Superior temporal gyrus (tissue), 1 donor: ENCODE measurements around the gene TET3.

Experiments
- DNase-seq: peaks from one replicate; pipeline ENCODE4 v3.0.0-alpha.2; 2016; ENCODE audit errors: extremely low spot score

TET3 gene

DNA sequence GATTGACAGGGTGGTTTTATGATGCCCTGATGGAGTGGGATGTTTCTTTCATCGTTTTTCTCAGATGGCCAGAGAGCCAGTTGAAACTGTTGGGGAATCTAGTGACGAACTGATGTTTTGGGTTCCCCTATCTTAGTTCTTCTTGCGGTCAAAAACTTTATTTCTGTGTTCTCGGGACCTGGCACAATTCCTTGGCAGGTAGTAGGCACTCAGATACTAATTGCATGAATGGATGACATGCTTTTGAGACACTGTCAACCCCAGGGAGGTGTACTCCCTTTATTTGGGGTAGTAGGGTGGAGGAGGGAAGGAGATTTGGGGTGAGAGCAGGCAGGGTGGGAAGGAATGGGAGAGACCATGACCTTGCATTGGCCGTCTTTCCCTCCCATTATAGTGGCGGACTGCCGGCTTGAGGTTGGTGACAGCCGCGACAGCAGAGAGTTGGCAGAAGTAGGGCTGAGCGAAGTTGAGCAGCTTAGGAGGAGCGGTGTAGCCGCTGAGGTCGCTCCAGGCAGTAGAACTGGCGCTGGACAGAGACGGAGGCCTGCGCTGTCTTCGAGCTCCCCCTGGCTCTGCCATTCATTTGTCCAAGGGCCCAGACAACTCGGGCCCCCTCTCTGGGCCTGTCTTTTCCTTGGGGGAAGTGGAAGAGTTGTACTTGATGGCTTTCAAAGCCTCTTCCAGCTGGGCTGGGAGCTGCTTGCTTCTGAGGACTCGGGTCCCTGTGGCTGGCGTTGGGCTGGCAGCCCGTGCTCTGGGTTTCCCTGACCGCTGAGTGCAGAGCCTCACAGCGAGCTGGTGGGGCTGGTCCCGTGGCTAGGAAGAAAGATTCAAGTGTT lies 2.6 kb downstream of the TET3 start:
- DNase-seq = peak; percentile 47

DNA sequence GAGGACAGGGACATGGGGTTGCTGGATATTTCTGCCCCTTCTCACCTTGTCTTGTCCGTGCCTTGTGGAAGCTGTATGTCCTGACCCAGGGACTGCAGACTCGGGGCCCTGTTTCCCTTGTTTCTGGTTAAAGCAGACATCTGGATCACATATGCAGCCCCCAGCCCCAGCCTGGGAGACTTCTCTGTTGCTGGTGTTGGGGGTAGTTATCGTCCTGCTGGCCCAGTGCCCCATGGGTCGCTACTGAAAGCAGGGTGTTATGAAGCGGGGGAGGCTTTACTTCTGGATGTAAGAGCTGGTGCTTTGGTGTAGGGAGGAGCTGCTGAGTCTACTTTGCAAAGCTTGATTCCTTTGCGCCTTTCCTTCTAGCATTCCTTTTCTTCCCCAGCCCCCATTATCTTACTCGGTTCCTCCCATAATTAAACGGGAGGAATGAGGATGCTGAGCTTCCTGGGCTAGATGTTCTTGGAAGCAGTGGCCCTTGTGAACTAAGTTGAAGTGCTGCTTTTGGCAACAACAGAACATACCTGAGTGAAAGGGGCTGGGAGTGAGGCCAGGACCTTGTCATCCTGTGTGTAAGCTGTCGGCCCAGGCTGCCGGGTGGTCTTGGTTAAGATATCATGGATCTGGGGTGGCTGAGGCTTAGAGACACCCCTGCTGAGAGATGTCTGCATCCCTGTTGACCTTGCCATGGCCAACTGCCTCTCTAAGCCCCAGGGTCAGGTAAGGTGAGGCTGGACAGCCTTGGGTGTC lies 3.4 kb downstream of the TET3 start:
- no peak for DNase-seq

DNA sequence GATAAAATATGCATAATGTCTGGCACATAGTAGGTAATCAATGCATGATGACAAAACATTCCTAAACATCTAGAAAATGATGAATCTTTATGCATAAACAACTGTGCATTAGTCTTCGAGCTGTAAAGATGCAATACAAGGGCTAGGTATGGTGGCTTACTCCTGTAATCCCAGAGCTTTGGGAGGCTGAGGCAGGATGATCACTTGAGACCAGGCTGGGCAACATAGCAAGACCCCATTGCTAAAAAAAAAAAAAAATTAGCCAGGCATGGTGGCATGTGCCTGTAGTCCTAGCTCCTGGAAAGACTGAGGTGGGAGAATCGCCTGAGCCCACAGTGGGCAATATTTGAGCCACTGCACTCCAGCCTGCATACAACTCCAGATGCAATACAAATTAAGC lies 5.3 kb downstream of the TET3 start:
- DNase-seq = no peak

DNA sequence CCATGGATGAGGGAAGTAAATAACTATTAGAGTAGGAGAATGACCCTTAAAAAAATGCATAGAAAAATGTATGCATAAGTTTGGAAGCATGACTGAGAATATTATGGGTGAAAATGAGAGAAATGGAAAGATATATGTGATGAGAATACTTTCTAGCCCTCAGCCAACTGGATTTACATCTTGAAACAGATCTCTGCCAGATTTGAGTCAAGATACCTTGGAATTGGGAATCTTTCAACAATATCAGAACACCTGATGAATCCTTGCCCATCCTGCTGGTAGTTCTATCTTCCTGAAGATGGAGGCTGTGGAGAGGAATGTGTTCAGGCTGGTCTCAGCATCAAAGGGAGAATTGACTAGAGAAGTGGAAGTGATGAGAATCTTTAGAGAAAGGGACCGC lies 5.8 kb downstream of the TET3 start:
- no peak for DNase-seq

DNA sequence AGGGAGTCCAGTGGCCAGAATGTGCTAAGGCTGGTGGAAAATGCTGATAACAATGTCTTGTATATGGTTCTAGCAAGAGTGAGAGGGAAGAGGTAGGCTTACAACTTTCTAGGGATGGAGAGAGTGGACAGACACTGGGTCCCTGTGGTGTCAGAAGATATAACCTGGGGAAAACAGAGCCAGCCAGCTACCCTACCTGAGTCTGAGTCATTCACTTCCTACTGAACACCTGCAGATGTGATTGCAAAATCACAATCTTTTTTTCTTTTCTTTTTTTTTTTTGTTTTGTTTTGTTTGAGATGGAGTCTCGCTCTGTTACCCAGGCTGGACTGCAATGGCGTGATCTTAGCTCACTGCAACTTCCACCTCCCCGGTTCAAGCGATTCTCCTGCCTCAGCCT lies 7.3 kb downstream of the TET3 start:
- DNase-seq = no peak

DNA sequence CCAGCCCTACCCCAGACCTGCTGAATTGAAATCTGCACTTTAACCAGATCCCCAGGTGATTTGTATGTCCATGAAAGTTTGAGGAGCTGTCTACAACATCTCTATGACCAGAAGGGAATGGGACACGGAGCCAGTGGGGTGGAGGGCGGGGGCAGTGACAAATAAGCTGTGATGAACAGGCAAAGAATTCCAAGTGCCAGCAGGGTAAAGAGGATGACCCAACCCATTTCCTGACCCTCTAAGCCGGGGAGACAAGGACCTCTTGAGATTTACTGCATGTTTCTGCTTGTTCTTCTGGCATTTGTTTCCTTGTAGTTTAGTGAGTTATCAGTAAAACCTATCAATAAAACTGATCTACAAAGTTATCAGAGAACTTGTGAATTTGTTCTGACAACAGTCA lies 8.7 kb downstream of the TET3 start:
- no peak for DNase-seq

DNA sequence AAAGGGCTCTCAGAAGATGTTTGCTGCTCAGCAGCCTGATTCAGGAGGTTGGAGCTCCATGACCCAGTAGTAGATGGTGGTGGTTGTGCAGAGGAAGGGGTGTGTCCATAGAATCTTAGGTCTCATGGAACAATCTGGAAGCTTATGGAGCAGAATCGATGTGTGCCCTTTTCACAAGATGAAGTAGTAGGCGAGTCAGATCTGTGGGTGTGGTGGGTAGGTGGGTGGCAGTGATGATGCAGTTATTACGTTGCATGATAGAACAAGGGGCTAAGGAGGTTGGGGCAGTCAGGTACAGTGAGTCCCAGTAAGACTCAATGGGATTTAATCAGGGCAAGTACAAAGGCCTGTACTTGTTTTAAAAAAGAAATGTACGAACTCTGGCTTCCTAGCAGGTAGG lies 9.1 kb downstream of the TET3 start:
- DNase-seq = no peak

DNA sequence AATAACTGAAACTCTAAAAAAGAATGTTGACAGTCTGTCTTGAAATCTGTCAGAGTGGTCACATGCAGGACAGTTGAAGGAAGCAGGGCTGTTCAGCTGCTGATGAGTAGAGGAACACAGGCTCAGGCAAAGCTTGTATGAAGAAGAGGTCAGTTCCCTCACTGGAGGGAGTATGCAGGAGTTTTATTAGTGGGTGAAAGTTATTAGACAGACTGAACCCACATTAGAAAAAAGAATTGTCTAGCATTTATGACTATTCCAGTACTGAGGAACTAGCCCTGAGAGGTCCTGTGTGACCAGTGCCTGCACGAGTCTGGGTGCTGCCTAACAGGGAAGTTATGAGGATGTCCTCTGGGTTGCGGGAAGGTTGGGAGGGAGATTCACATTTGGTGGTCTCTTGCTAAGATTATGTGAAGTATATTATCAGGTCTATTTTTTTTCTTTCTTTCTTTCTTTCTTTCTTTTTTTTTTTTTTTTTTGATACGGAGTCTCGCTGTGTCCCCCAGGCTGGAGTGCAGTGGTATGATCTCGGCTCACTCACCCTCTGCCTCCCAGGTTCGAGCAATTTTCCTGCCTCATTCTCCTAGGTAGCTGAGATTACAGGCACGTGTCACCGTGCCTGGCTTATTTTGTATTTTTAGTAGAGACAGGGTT lies 9.6 kb downstream of the TET3 start:
- no peak for DNase-seq

DNA sequence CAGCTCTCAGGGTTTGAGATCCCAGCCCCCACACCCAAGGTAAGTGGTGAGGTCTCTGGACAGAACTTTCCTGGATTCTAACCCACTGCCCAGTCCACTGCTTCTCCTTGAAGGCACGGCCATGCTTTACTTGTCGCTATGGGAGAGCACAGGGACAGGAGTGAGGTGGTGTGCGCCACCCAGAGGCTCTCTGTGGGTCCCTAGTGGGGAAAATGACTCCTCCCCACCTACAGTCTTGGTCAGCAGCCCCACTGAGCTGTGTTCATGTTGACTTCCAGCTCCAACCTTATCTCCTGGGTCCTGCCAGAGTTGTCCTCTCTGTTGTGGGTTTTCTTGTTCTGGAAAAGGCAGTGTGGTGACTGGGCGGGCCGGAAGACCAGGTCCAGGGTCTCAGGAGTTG lies 11.1 kb downstream of the TET3 start:
- no peak for DNase-seq

DNA sequence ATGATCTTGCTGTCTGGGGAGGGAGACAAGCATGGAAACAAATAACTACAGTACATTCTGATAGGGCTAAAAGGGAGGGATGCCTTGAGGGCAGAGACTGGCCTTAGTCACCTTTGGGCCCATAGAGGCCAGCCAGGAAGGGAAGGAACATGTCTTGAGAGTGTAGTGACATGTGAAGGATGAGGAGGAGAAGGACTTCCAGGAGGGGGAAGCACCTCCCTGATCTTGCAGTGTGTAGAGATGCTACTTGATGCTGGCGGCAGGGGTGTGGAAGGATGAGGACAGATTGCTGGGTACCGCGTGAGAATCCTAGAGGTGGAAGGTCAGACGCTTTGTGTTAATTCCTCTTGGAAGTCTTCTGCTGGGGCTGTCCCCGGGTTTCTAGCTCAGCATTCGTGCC lies 13.1 kb downstream of the TET3 start:
- no peak for DNase-seq

DNA sequence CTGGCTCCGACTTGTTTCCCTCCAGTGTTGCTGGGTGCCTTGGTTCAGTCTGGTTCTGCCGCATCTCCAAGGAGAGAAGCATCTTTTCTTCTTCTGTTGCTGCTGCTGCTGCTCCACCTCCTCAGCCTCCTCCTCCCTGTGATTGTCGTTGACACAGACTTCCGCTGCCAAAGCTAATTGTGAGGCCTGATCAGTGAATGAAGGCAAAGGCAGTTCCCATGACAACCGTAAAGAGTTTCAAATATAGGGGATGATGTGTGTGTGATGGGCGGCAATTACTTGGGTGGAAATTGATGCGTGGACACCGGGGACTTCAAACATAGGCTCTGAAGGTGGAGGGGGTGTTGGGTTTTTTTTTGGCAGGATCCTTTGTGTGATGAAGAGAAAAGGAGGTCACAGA lies 13.7 kb downstream of the TET3 start:
- peak; percentile 71 for DNase-seq

DNA sequence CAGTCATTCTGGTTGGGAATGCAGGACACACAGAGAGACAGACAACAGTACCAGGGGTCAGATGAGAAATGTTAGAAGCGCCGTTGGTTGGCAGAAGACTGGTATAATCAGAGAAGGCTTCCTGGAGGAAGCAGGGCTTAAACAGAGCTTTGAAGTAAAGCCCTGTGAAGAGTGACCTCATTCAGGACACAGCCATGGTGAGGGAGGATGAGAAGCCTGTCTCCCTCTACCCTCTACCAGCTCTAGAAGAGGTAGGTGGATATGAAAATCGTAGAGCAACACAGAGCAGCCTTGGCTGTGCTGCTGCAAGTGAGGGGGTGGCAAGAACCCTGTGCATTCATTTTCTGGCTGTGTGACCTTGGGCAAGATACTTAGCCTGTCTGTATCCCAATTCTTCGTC lies 14.2 kb downstream of the TET3 start:
- DNase-seq = no peak

DNA sequence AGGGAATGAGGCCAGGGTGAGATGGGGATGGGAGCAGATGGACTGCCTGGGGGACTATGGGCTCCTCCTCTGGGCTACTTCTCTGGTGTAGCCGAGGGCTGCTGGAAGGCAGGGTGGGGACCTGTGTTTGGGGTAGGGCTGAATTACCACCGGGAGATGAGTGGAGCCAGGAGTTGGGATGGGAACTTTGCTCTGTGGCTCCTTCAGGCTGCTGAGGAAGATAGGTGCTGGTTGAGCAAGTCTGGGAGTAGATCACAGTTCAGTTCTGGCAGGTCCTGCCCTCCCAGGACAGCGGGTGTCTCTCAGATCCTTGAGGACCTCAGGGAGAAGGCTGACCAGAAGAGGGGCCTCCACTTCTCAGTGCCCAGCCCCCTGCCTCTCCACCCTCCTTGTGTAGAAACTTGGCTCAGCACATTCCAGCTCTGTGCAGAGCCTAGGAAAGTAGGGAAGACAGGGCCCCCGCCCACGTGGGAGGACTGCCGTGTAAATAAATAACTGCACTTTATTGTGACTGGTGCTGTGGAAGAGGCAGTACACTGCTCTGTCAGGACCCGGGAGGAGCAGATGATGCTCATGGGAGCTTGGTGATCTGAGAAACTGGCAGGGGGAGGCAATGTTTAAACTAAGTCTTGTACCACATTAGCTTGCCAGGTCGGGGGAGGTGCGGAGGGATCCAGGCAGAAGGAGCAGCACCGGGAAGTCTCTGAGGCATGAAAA lies 15.3 kb downstream of the TET3 start:
- no peak for DNase-seq

DNA sequence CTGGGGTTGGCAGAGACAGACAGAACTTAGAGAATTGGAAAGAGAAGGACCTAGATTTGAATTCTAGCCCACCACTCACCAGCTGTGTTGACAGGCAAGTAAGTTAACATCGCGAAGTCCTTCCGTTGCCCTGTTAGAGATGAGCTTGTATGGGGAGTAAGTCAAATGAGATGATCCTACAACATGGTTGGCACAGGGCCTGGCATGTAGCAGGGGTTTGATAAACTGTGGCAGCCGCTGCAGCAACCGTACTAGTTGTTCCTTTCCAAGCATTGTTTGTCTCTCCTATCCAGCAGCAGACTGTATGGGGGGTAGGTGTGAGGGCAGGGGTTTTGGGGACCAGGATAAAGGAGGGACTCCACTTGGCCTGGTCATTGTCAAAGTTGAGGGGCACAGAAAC lies 16.0 kb downstream of the TET3 start:
- DNase-seq = no peak

DNA sequence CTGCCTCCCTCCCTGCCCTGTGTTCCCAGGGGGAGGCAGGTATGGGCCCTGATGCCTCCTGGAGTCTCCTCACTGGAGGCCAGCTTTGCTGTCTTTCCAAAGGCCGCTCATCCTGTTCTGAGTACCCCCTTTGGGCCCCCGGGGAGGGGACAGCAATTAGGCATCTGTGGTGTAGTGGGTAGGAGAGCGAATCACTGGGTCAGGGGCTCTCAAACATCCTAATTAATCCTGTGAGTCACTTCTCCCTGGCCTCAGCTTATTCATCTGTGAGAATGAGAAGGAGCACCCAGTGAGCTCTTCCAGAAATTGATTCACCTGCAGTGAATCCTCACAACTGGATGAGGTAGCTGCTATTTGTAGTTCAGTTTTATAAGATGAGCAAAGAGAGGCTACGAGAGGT lies 16.4 kb downstream of the TET3 start:
- DNase-seq = no peak

DNA sequence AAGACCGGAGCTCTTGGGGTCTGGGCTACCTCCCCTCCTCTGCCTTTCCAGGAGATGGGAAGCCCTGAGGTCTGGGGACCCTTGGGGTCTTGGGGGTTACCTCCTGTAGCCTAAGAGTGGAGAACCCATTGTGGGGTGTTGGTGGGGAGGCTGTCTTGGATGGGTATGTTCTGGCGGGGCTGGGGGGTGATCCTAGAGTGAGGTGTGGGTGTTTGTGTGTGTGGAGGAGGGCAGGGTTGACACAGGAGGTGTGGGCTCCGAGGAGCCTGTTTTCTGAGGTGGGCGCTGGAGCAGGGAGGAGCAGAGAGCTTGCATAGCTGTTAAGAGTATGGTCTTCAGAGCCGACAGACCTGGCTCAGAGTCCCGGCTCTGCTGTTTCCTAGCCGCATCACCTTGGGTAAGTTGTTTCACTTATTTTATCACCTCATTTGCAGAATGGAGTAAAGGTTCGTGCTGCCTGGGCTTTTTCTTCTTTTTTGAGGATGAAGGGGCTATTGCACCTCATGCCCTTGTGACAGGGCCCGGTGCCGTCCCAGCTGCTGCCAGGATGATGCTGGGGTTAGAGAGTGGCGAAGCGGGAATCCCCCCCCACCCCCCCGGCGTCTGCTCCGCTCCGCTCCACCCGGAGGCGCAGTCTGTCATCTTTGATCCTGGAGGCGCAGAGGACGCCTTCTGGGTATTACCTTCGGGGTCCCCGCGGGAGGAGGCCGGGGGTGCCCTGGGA lies 17.2 kb downstream of the TET3 start:
- DNase-seq = no peak

DNA sequence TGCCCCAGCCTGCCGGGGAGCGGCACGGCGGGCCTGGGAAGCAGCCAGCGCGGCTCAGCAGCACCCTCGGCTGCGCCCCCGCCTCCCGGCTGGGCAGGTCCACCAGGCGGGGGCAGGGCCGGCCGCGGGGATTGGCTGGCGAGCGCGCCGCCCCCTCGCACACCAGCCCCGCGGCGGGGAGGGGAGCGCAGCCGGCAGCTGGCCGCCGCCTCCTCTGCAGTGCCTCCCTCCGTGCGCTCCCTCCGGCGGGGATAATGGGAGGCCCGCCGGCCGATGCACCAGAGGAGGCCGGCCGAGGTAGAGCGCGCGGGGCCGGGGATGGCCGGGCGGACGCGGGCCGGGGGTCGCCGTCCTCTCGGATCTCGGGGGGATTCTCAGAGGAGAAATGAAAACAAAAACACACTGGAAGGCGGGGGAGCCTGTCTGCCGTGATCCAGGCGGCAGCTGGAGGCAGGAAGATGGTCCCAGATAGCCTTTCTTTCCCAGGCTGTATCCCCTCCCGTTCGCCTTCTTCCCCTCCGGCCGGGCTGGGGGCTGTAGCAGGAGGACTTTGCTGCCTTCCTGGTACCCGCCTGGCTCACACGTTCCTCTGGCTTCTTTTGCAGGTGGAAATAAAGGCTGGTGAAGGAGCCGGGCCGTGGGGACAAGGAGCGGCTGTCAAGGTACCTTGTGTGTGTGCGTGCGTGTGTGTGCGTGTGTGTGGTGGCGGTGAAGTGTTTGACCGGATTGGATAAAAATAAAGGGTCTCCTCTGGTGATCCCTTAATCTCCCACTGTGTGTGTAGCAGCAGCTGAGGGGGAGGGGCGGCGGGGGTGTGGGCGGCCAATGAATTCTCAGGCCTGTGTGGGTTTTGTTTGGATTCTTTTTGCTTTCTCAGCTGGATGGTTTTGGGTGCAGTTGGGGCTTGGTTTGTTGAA lies 18.1 kb downstream of the TET3 start:
- DNase-seq = peak; percentile 88

DNA sequence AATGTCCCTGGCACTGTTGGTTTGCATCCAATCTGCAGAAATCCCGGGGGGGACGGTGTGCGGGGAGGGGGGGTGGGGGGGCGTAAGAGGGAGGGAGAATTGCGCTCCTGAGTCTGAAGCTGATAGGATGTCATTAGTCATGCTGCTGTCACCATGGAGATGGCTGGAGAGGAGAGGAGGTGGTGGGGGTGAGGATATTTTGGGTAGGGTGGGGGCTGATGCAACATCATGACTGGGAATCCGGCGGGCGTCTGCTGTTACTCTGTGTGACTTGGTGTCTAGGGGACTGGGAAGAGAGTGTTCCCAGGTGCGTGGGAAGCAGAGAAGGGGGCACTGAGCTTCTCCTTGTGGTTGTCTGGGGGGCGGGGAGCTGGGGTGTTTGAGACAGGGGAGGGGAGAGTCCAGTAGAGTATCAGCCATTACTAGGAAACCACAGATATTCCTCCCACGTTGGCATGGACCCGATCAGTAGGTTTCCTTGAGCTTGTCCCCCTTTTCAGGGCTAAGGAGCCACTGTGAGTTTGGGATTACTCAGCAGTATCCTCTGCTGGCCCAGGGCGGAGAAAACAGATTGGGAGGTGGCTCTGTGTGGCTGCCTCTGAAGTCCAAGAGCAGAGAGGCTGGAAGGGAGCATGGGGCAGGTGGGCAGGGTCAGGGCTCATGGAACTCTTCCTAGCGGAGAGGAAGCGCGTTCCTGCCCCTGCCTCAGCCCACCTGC lies 18.9 kb downstream of the TET3 start:
- no peak for DNase-seq
